ENCODE data around the gene TJP1.

TJP1 gene

DNA sequence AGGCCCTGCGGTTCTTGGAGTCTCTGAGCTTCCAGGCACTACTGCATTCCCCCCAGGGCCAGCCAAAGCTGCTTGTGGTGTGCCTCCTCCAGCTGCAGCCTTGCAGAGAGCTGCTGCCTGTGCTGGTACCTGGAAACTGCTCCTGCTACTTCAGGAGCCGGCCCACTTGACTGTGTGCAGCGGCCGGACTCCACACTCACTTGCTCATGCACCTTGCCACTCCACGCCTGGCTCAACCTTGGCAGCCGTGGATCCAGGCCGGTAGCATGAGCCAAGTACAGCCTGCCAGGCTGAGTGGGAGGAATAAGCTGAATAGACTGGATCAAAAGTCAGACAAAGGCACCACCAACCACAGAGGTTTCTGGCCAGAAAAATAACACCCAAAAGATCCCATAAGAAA is 169.7 kb downstream of the TJP1 start:
- no peak for DNase-seq (ENCODE audit: low read depth)
- H3K4me3 ChIP-seq (ENCODE audit: low read length) = no peak overlapping the region
- TF ChIP-seq, protein P1, sequence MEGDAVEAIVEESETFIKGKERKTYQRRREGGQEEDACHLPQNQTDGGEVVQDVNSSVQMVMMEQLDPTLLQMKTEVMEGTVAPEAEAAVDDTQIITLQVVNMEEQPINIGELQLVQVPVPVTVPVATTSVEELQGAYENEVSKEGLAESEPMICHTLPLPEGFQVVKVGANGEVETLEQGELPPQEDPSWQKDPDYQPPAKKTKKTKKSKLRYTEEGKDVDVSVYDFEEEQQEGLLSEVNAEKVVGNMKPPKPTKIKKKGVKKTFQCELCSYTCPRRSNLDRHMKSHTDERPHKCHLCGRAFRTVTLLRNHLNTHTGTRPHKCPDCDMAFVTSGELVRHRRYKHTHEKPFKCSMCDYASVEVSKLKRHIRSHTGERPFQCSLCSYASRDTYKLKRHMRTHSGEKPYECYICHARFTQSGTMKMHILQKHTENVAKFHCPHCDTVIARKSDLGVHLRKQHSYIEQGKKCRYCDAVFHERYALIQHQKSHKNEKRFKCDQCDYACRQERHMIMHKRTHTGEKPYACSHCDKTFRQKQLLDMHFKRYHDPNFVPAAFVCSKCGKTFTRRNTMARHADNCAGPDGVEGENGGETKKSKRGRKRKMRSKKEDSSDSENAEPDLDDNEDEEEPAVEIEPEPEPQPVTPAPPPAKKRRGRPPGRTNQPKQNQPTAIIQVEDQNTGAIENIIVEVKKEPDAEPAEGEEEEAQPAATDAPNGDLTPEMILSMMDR (IDR thresholded peaks at IDR 0.05; ENCODE audit: insufficient read depth, low read depth, low read length, missing control alignments) = no peak

DNA sequence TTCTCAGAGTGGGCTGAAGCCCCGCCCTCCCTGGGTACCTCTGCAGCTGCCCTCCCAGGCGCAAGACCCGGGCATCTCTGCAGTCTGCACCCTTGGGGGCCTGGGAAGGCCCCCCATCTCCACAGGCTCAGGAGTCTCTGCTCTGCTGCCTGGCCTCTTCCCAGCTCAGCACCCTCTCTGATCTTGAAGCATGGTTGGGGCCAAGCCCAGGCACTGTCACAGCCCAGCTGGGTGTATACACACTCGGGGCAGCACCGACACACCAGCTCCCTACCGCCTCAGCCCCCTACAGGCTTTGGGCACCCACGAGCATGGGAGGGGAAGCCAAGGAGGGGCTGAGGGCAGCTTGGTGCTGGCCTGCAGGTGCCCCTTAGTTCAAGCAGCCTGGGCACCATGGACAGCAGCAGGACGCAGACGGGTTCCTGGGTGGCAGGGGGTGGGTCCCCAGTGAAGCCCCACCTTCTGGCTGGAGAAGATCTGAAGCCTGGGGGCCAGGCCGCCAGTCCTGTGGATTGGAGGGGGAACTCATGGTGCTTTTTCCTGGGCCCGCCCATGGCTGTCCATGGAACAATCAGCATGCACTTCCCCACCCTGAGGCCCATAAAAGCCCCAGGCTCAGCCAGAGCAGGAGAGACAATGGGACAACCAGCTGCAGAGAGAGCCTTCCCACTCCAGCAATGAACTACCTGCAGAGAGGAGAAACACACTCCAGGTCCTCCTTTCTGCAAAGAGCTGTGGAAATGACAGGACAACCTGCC is 170.6 kb downstream of the TJP1 start:
- no peak for DNase-seq (ENCODE audit: low read depth)
- H3K4me3 ChIP-seq (ENCODE audit: low read length) = no peak overlapping the region
- TF ChIP-seq, protein P1 (IDR thresholded peaks at IDR 0.05; ENCODE audit: insufficient read depth, low read depth, low read length, missing control alignments) = no peak
